ENCODE results near the gene ZBTB14. TPM values are rescaled to one million over a fixed set of nuclear protein-coding genes. Genes with fewer than 3 reads are reported as not detected.

Gene ZBTB14, protein sequence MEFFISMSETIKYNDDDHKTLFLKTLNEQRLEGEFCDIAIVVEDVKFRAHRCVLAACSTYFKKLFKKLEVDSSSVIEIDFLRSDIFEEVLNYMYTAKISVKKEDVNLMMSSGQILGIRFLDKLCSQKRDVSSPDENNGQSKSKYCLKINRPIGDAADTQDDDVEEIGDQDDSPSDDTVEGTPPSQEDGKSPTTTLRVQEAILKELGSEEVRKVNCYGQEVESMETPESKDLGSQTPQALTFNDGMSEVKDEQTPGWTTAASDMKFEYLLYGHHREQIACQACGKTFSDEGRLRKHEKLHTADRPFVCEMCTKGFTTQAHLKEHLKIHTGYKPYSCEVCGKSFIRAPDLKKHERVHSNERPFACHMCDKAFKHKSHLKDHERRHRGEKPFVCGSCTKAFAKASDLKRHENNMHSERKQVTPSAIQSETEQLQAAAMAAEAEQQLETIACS
- 9.6 and 14.9 TPM in 2 replicates for total RNA-seq

GRCh38 chr18:5295231-5295920 is at the start of gene ZBTB14:
Gene ZBTB14 (minus strand): TSS chr18:5295726. CDS start chr18:5293246, 2,480 bp downstream.

Other genes with a start within 250 kb of the ZBTB14 start
- not detected in 2 replicates for gene AKAIN1, start 98.5 kb downstream of the ZBTB14 start, total RNA-seq
- gene EPB41L3, start 248.3 kb upstream of the ZBTB14 start, total RNA-seq = 15.4 and 27.3 TPM in 2 replicates